ENCODE results near the gene ASH1L.
"Not testable (repeated sequence)": the region's sequence is repeated elsewhere in the genome, so short reads cannot be mapped to it uniquely, and the experiment has no call there.

The ASH1L gene, protein sequence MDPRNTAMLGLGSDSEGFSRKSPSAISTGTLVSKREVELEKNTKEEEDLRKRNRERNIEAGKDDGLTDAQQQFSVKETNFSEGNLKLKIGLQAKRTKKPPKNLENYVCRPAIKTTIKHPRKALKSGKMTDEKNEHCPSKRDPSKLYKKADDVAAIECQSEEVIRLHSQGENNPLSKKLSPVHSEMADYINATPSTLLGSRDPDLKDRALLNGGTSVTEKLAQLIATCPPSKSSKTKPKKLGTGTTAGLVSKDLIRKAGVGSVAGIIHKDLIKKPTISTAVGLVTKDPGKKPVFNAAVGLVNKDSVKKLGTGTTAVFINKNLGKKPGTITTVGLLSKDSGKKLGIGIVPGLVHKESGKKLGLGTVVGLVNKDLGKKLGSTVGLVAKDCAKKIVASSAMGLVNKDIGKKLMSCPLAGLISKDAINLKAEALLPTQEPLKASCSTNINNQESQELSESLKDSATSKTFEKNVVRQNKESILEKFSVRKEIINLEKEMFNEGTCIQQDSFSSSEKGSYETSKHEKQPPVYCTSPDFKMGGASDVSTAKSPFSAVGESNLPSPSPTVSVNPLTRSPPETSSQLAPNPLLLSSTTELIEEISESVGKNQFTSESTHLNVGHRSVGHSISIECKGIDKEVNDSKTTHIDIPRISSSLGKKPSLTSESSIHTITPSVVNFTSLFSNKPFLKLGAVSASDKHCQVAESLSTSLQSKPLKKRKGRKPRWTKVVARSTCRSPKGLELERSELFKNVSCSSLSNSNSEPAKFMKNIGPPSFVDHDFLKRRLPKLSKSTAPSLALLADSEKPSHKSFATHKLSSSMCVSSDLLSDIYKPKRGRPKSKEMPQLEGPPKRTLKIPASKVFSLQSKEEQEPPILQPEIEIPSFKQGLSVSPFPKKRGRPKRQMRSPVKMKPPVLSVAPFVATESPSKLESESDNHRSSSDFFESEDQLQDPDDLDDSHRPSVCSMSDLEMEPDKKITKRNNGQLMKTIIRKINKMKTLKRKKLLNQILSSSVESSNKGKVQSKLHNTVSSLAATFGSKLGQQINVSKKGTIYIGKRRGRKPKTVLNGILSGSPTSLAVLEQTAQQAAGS (N-terminal part only)

DNA sequence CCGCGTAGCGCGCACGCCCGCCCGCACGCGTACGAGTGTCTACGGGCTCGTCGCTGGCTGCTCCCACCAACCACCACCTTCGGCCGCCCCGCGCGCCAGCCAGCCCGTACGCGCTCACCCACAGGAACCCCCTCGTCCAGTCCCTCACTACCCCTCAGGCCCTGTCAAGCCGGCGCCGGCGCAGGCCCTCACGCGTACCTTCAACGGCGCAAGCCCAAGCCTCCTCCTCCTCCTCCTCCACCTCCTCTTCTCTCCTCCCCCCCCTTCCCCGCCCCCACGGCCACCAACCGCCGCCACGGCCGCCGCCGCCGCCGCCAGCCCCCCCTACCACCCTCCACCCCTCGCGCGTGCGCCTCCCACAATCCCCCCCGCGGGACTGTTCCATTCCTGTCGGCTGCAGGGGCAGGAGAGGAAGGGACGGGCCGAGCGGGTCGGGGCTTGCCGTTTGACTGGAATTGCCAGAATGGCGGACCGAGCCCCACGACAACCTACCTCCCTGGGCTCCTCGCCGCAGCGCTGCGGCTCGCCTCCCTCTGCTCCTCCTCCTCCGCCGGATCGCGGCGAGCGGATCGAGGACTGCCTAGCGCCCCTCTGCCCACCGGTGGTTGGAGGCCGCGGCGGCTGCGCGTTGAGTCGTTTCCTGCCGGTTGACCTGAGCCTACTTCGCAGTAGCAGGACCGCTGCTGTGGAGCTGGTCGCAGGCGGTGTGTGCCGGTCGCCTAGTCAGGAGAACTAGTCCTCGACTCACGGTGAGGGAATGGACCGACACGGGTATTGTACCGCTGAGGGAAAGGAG, at the start of gene ASH1L:
Gene ASH1L, minus strand, starts transcription at position 223 of the 796 bp plus-strand sequence. CDS start 41,284 bp downstream, outside the sequence.
- DNase-seq (ENCODE audit: low read depth) = peak; percentile 94

DNA sequence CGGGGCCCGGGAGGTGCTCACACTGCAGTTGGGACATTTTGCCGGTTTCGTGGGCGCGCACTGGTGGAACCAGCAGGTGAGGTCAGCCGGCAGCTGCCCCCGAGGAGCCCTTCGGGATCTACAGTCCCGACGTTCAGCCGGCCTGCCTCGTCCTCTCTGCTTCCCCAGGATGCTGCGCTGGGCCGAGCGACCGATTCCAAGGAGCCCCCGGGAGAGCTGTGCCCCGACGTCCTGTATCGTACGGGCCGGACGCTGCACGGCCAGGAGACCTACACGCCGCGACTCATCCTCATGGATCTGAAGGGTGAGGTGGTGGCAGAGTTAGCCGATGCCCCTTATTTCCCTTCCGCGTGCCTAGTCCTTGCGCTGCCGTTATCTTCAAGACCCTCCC, 47.6 kb upstream of the ASH1L start:
- DNase-seq (ENCODE audit: low read depth) = not testable (repeated sequence)

DNA sequence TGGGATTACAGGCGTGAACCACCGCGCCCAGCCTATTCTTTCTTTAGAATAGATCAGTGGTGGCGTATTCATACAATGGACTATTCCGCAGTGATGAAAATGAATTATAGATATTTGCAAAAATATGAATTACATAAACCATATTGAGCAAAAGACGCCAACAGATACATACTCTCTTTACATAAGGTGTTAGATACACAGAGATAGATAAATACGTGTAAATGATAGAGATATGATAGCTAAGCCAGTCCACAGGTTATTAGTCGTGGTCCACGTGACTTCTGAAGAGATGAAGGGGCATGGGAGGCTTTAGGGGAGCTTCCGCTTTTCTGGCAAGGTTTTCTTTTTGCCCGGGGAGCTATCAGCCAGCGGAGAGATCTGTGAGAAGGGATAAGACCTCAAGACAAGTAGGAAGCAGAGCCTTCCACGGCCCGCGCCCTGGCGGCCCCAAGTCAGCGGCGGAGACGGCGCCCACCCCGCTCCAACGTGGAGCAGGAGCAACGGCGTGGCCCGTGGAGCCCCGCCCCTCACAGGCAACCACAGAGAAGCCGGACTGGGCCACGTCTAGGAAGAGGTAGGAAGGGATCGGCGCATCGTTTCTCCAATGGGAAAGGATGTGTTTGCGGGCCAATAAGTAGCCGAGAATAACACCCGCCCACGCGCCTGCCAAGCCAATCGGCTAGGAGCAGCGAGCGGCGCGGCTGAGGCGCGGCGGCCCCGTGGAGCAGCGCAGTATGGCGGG, 47.1 kb upstream of the ASH1L start, which contains the start of gene MSTO1:
Gene MSTO1, plus strand, starts transcription at position 704 of the 742 bp plus-strand sequence. Its CDS starts 31 bp downstream, at position 735.
- peak; percentile 99 for DNase-seq (ENCODE audit: low read depth)

DNA sequence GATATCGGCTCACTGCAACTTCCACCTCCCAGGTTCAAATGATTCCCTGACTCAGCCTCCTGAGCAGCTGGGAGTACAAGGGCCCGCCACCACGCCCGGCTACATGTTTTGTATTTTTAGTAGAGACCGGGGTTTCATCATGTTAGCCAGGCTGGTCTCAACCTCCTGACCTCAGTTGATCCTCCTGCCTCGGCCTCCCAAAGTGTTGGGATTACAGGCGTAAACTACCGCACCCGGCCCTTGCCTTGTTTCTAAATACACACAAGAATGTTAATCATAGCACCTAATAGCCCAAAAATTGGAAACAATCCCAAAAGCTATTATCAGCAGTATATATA, 46.3 kb upstream of the ASH1L start:
- no peak for DNase-seq (ENCODE audit: low read depth)

DNA sequence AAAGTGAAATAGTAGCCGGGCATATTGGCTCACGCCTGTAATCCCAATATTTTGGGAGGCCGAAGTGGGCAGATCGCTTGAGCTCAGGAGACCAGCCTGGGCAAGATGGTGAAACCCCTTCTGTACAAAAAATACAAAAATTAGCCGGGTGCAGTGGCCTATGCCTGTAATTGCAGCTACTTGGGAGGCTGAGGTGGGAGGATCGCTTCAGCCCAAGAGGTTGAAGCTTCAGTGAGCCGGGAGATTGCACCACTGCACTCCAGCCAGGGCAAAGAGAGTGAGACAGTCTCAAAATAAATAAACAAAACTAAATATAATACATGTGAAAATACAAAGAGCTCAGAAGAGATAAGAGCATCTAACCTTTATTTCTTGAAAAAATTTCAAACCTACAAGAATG, 45.1 kb upstream of the ASH1L start:
- DNase-seq (ENCODE audit: low read depth) = peak; percentile 11

DNA sequence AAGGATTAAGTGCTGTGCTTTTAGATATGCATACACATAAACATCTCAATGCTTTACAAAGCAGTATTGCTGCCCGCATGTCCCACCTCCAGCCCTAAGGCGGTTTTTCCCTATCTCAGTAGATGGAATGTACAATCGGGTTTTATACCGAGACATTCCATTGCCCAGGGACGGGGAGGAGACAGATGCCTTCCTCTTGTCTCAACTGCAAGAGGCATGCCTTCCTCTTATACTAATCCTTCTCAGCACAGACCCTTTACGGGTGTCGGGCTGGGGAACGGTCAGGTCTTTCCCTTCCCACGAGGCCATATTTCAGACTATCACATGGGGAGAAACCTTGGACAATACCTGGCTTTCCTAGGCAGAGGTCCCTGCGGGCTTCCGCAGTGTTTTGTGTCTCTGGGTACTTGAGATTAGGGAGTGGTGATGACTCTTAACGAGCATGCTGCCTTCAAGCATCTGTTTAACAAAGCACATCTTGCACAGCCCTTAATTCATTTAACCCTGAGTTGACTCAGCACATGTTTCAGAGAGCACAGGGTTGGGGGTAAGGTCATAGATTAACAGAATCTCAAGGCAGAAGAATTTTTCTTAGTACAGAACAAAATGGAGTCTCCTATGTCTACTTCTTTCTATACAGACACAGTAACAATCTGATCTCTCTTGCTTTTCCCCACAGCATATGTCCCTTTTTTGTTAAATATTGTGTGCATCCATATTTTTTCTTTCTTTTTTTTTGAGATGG, 37.4 kb upstream of the ASH1L start:
- not testable (repeated sequence) for DNase-seq (ENCODE audit: low read depth)

DNA sequence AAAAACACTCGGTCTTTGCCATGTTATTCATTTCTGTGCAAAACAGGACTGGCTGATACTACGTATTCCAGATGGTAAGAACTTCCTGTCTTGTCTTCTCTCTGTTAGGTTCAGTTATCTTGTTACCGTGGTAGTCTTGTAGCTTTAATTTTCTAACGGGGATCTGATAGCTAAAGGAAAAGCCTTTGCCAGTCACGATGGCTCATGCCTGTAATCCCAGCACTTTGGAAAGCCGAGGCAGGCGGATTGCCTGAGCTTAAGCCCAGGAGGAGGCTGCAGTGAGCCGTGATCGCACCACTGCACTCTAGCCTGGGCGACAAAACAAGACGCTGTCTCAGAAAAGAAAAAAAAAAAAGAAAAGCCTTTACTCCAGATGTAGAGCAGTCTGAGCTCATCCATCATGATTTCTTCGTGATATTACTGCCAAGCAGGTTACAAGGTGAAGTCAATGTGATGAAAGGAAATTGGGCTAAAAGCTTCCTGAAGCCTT, 36.3 kb upstream of the ASH1L start:
- DNase-seq (ENCODE audit: low read depth) = peak; percentile 55

DNA sequence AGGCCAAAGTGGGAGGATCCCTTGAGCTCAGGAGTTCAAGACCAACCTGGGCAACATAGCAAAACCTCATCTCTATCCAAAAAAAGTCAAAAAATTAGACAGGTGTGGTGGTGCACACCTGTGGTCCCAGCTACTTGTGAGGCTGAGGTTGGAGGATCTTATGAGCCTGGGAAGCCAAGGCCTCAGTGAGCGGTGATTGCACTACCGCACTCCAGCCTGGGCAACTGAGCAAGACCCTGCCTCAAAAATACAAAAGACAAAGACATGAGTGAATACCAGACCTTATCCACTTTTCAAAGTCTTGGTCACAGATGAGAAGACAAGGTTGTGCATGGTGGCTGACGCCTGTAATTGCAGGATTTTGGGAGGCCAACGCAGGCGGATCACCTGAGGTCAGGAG, 34.3 kb upstream of the ASH1L start:
- no peak for DNase-seq (ENCODE audit: low read depth)

DNA sequence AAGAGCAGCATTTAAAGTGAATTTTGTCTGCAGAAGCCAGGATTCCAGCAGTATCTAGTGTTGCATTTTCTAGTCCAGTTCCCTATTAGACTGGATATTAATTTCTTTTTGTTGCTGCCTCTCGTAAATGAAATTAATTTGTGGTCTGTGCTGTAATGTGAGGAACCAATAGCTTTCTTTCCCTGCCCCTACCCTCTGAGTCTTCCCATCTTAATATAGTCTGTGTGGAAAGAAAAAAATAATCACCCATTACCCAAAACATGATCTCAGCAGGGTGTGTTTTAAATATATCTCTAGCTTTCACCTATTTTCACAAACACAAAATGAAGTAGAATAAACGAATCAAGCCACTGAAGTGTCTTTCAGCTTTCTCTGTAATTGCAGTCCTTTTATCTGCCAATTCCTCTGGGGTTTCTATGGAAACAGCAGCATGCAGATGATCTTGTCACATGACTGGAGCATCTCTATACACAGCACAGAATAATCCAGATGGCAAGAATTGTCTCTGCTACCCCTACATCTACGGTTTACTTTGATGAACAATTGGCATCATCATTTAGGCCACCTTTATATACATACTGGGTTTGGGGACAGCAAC, 33.4 kb upstream of the ASH1L start:
- not testable (repeated sequence) for DNase-seq (ENCODE audit: low read depth)

DNA sequence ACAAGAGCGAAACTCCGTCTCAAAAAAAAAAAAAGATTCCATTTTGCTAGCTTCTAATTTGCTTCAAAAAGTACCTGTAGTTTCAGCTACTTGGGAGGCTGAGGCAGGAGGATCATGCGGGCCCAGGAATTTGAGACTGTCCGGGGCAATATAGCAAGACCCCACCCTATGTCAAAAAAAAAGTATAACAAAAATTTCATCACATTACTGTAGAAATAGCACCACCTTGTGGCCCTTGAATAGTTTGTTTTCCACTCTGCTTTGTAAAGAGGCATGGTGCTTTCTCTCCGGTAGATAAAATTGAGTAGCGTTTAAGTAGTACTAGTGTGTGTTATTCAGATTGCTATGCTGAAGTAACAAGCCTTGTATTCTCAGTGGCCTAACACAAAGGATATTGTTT, 29.2 kb upstream of the ASH1L start:
- peak; percentile 53 for DNase-seq (ENCODE audit: low read depth)

DNA sequence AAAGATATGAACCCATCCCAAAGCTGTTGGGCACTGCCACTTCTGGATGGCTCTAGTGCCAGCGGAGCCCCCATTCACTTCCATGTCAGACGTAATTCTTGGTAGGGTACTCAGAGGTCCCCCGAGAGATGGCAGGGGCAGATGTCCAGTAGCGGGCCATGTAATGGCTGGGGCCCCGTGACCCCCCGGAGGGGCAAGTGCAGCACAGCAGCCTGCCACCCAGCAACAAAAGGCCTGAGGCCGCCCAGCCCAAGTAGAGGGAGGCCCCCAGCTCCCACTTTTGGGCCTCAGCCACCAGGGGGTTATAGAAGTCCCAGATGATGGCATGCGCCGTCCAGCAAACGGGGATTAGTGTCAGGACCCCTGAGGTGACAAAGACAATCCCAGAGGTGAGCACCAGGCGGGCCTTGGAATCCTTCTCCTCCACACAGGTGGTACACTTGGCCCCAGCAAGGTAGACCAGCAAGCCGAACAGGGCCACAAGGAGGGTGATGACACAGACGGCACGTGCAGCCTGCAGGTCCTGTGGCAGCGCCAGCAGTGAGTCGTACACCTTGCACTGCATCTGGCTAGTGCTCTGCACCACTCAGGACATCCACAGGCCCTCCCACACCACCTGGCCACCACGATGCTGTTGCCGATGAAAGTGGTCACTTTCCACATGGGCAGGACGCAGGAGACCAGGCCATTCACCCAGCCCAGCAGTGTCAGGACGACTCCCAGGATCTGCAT, 28.1 kb upstream of the ASH1L start:
- DNase-seq (ENCODE audit: low read depth) = not testable (repeated sequence)

DNA sequence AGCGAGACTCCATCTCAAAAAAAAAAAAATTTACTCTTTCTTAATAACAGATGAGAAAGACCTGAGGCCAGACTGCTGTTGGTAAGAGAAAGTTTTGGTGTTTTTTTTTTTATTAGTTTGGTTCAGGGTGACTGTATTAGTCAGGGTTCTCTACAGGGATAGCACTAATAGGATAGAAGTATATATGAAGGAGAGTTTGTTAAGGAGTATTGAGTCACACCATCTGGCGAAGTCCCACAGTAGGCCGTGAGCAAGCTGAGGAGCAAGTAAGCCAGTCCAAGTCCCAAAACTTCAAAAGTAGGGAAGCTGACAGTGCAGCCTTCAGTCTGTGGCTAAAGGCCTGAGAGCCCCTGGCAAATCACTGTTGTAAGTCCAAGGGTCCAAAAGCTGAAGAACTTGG, 26.7 kb upstream of the ASH1L start:
- DNase-seq (ENCODE audit: low read depth) = not testable (repeated sequence)

DNA sequence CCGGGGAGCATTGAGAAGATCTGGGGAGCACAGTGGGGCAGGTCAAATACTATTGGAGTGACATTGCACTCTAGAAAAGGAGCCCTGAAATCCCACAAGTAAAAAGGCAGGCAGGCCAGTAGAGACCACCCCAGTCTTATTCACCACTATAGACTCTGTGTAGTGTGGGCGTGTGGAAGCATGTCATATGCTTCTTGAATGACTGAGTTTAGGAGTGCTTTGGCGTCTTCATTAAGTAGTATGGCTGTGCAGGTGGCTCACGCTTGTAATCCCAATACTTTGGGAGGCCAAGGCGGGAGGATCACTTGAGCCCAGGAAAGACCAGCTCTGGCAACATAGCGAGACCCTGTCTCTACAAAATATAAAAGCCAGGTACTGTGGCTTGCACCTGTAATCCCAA, 21.2 kb upstream of the ASH1L start:
- not testable (repeated sequence) for DNase-seq (ENCODE audit: low read depth)

DNA sequence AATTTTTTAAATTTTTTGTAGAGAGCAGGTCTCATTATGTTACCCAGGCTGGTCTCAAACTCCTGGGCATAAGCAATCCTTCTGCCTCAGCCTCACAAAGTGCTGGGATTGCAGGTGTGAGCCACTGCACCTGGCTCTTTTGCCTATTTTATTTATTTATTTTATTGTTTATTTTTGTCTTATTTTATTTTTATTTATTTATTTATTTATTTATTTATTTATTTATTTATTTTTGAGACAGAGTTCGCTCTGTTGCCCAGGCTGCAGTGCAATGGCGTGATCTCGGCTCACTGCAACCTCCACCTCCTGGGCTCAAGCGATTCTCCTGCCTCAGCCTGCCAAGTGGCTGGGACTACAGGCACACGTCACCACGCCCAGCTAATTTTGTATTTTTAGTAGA, 13.0 kb upstream of the ASH1L start:
- DNase-seq (ENCODE audit: low read depth) = not testable (repeated sequence)

DNA sequence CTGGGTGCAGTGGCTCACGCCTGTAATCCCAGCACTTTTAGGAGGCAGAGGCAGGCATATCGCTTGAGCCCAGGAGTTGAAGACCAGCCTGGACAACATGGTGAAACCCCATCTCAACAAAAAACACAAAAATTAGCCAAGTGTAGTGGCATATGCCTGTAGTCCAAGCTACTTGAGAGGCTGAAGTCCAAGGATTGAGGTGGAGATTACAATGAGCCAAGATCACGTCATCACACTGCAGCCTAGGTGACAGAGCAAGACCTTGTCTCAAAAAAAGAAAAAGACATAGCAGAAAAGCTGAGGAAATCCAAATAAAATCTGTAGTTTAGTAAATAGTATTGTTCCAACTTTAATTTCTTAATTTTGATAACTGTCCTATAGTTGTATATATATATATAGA, 11.5 kb upstream of the ASH1L start:
- DNase-seq (ENCODE audit: low read depth) = no peak

DNA sequence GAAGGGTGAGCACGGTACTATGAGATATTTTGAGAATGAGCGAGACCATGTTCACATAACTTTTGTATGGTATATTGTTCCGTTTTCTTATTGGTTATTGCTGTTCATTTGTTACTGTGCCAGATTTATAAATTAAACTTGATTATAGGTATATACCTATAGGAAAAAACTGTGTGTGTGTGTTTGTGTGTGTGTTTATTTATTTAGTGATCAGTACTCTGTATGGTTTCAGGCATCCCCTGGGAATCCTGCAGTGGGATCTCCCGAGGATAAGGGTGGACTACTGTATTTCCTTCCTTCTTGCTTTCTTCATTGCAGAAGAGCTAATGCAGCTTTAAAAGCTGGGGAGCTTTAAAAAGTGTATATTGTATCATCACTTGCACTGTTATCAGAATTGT, 8.0 kb upstream of the ASH1L start:
- no peak for DNase-seq (ENCODE audit: low read depth)

DNA sequence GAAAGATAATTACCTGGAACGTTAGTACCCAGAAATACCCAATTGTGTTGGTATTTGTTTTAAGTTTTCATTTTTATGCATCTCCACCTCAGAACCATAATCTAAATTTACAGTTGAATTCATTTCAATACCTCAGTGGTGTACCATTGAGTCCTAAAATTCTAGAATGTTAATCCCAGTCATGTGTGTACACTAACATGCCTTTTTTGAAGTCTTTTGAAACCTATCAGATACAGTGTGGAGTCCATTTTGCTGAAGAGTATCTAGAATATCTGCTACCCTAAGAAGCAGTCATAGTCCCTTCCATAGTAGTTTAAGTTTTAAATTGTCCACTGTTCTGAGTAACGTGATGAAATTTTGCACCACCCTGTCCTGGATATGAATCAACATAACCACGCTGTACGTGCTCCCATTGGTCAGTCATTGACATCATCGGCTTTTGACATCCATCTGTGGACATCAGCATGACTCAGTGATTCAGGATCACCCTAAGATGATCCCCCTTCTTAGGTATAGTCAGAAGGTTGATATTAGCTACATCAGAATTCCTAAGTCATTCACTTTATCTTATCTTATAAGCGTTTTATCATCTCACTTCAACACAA, 7.5 kb upstream of the ASH1L start:
- peak; percentile 98 for DNase-seq (ENCODE audit: low read depth)

DNA sequence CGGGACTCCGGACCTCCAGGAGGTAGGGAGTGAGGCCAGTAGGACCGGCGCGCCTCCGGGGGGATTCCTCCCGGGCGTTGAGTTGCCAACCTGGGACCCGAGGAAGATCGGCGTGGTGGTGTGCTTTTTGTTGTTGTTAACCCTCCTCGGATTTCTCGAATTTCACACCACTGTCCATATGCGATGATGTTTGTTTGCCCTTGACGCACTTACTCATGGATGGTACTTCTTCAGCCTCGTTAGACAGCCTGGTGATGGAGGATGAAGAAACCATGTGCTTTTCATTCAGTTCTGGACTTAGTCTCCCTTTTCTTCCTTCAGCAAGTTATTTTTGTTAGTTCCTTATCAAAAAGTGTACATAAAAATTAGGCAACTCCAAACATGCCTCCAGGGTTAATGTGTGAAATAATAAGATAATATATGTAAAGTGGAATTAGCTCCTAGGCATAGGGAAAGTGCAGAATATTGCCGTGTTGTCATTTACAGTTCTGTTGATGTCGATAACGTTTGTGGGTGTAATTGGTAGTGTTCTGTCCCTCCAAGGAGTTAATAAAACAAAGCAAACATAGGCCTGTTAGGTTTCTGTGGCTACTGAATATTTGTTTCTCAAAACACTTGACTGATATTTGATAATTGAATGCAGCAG, 897 bp upstream of the ASH1L start:
- DNase-seq (ENCODE audit: low read depth) = peak; percentile 18

Data from iris pigment epithelial cell (primary cell).